LNCAP (cell line): ENCODE measurements around the gene MAP3K4.

ENCODE experiments used
- CTCF ChIP-seq: fragments of 450-650 bp; IDR thresholded peaks from 2 replicates; pipeline ENCODE4 v1.5.1; 2017; ENCODE audit warnings: mild to moderate bottlenecking

MAP3K4 gene

GRCh38 chr6:161019324-161019839, 27.8 kb downstream of the MAP3K4 start:
- no peak for TF ChIP-seq CTCF

GRCh38 chr6:161021543-161021942, 30.0 kb downstream of the MAP3K4 start:
- no peak for TF ChIP-seq CTCF

- no peak for TF ChIP-seq CTCF
Observed at GRCh38 chr6:161021998-161022743, 30.6 kb downstream of the MAP3K4 start.

- TF ChIP-seq CTCF: no peak
Observed at GRCh38 chr6:161023316-161023715, 31.7 kb downstream of the MAP3K4 start.

GRCh38 chr6:161024364-161024920, 32.9 kb downstream of the MAP3K4 start:
- no peak for TF ChIP-seq CTCF

GRCh38 chr6:161027385-161027784, 35.8 kb downstream of the MAP3K4 start:
- no peak for TF ChIP-seq CTCF

GRCh38 chr6:161029195-161029809, 37.7 kb downstream of the MAP3K4 start:
- TF ChIP-seq CTCF: no peak
